ENCODE data around the gene ACTL8.

ACTL8 gene

GRCh38 chr1:17775796-17776195 is 20.7 kb downstream of the ACTL8 start:
- ChIA-PET POLR2A (no interaction called here), CTCF (no interaction called here)
- TF ChIP-seq CTBP1 (IDR thresholded peaks at IDR 0.05; ENCODE audit: borderline replicate concordance) = no peak
- no peak for TF ChIP-seq LEF1 (IDR thresholded peaks at IDR 0.05; ENCODE audit: borderline replicate concordance)
- no peak for TF ChIP-seq TARDBP (IDR thresholded peaks at IDR 0.05)
- no peak for TF ChIP-seq ZNF384 (IDR thresholded peaks at IDR 0.05)
- TF ChIP-seq BHLHE40 (IDR thresholded peaks at IDR 0.05; ENCODE audit: borderline replicate concordance) = no peak
- TF ChIP-seq SUZ12 (IDR thresholded peaks at IDR 0.05) = no peak
- no peak for TF ChIP-seq PKNOX1 (IDR thresholded peaks at IDR 0.05)
- TF ChIP-seq FOXM1 (IDR thresholded peaks at IDR 0.05; ENCODE audit: borderline replicate concordance) = no peak
- no peak for TF ChIP-seq NFRKB (IDR thresholded peaks at IDR 0.05)
- TF ChIP-seq ARNT (IDR thresholded peaks at IDR 0.05) = no peak
- TF ChIP-seq L3MBTL2 (conservative IDR thresholded peaks at IDR 0.05) = no peak
- no peak for TF ChIP-seq ELF4 (IDR thresholded peaks at IDR 0.05)
- no peak for TF ChIP-seq SP1 (IDR thresholded peaks at IDR 0.05)
- no peak for TF ChIP-seq HDGF (IDR thresholded peaks at IDR 0.05; ENCODE audit: borderline replicate concordance)
- no peak for TF ChIP-seq FOXA1 (IDR thresholded peaks at IDR 0.05)
- no peak for TF ChIP-seq FOXK2 (IDR thresholded peaks at IDR 0.05)

GRCh38 chr1:17776426-17776825 is 21.3 kb downstream of the ACTL8 start:
- DNase-seq (ENCODE audit: extremely low spot score) = no peak
- ChIA-PET POLR2A (no interaction called here), CTCF (no interaction called here)
- TF ChIP-seq NFRKB (IDR thresholded peaks at IDR 0.05) (no peak), SUZ12 (IDR thresholded peaks at IDR 0.05) (no peak), ZNF384 (IDR thresholded peaks at IDR 0.05) (no peak), PKNOX1 (IDR thresholded peaks at IDR 0.05) (no peak), SP1 (IDR thresholded peaks at IDR 0.05) (no peak), ELF4 (IDR thresholded peaks at IDR 0.05) (no peak), HDGF (IDR thresholded peaks at IDR 0.05; ENCODE audit: borderline replicate concordance) (no peak), FOXK2 (IDR thresholded peaks at IDR 0.05) (no peak), TARDBP (IDR thresholded peaks at IDR 0.05) (no peak), BHLHE40 (IDR thresholded peaks at IDR 0.05; ENCODE audit: borderline replicate concordance) (no peak), FOXM1 (IDR thresholded peaks at IDR 0.05; ENCODE audit: borderline replicate concordance) (no peak), FOXA1 (IDR thresholded peaks at IDR 0.05) (no peak), CTBP1 (IDR thresholded peaks at IDR 0.05; ENCODE audit: borderline replicate concordance) (no peak), L3MBTL2 (conservative IDR thresholded peaks at IDR 0.05) (no peak), ARNT (IDR thresholded peaks at IDR 0.05) (no peak), LEF1 (IDR thresholded peaks at IDR 0.05; ENCODE audit: borderline replicate concordance) (no peak)

More at GRCh38 chr1:17775796-17776195, 20.7 kb downstream of the ACTL8 start:
- DNase-seq (ENCODE audit: extremely low spot score) = no peak

DNA sequence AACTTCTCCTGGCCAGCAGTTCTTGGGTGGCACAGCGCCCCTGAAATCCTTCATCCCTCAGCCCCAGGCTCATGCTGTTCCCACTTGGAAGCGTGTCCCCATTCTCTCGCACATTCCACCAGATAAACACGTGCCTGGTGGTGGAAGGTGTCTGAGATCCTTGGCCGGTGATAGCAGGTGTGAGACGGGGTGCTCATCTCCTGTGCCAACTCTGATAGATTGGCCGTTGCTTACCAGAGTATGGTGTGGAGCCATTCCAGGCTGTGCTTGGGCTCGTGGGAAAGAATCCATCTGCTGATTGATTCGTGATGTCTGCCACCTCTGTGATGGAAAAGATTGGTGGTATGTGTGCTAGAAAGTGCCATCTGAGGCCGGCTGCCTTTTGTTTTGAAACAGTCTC is 22.2 kb downstream of the ACTL8 start:
- ChIA-PET POLR2A (no interaction called here), CTCF (no interaction called here)
- no peak for DNase-seq (ENCODE audit: extremely low spot score)
- no peak for TF ChIP-seq FOXK2 (IDR thresholded peaks at IDR 0.05)
- no peak for TF ChIP-seq SUZ12 (IDR thresholded peaks at IDR 0.05)
- TF ChIP-seq CTBP1 (IDR thresholded peaks at IDR 0.05; ENCODE audit: borderline replicate concordance) = no peak
- TF ChIP-seq BHLHE40 (IDR thresholded peaks at IDR 0.05; ENCODE audit: borderline replicate concordance) = no peak
- TF ChIP-seq HDGF (IDR thresholded peaks at IDR 0.05; ENCODE audit: borderline replicate concordance) = no peak
- TF ChIP-seq LEF1 (IDR thresholded peaks at IDR 0.05; ENCODE audit: borderline replicate concordance) = no peak
- no peak for TF ChIP-seq NFRKB (IDR thresholded peaks at IDR 0.05)
- no peak for TF ChIP-seq ARNT (IDR thresholded peaks at IDR 0.05)
- TF ChIP-seq ZNF384 (IDR thresholded peaks at IDR 0.05) = no peak

GRCh38 chr1:17777818-17778217 is 22.7 kb downstream of the ACTL8 start:
- TF ChIP-seq FOXK2 (IDR thresholded peaks at IDR 0.05) = no peak
- no peak for TF ChIP-seq LEF1 (IDR thresholded peaks at IDR 0.05; ENCODE audit: borderline replicate concordance)
- TF ChIP-seq HDGF (IDR thresholded peaks at IDR 0.05; ENCODE audit: borderline replicate concordance) = no peak
- no peak for TF ChIP-seq FOXM1 (IDR thresholded peaks at IDR 0.05; ENCODE audit: borderline replicate concordance)
- no peak for TF ChIP-seq PKNOX1 (IDR thresholded peaks at IDR 0.05)
- TF ChIP-seq BHLHE40 (IDR thresholded peaks at IDR 0.05; ENCODE audit: borderline replicate concordance) = no peak
- TF ChIP-seq TARDBP (IDR thresholded peaks at IDR 0.05) = no peak
- no peak for TF ChIP-seq ZNF384 (IDR thresholded peaks at IDR 0.05)
- TF ChIP-seq ELF4 (IDR thresholded peaks at IDR 0.05) = no peak
- no peak for TF ChIP-seq NFRKB (IDR thresholded peaks at IDR 0.05)
- POLR2A ChIA-PET = no interaction called here
- no peak for DNase-seq (ENCODE audit: extremely low spot score)
- CTCF ChIA-PET = no interaction called here

GRCh38 chr1:17780916-17781315 is 25.8 kb downstream of the ACTL8 start:
- CTCF ChIA-PET = no interaction called here
- TF ChIP-seq FOXM1 (IDR thresholded peaks at IDR 0.05; ENCODE audit: borderline replicate concordance) (no peak), ARNT (IDR thresholded peaks at IDR 0.05) (no peak), L3MBTL2 (conservative IDR thresholded peaks at IDR 0.05) (no peak), TARDBP (IDR thresholded peaks at IDR 0.05) (no peak), CTBP1 (IDR thresholded peaks at IDR 0.05; ENCODE audit: borderline replicate concordance) (no peak), BHLHE40 (IDR thresholded peaks at IDR 0.05; ENCODE audit: borderline replicate concordance) (no peak), SP1 (IDR thresholded peaks at IDR 0.05) (no peak), ZNF384 (IDR thresholded peaks at IDR 0.05) (no peak), FOXA1 (IDR thresholded peaks at IDR 0.05) (no peak), ELF4 (IDR thresholded peaks at IDR 0.05) (no peak), LEF1 (IDR thresholded peaks at IDR 0.05; ENCODE audit: borderline replicate concordance) (no peak), SUZ12 (IDR thresholded peaks at IDR 0.05) (no peak), FOXK2 (IDR thresholded peaks at IDR 0.05) (no peak), PKNOX1 (IDR thresholded peaks at IDR 0.05) (no peak), HDGF (IDR thresholded peaks at IDR 0.05; ENCODE audit: borderline replicate concordance) (no peak), NFRKB (IDR thresholded peaks at IDR 0.05) (no peak)
- POLR2A ChIA-PET = no interaction called here
- no peak for DNase-seq (ENCODE audit: extremely low spot score)

Data from HEK293T (cell line).